Measurements from ENCODE around the gene POLR3K. TPM values are rescaled to one million over a fixed set of nuclear protein-coding genes. Genes with fewer than 3 reads are reported as not detected.
A peak's percentile ranks its signal among the peaks of the same experiment; 100 is the strongest.

Gene POLR3K
- total RNA-seq, 1 experiment from 2014 or later = 22.7 TPM

DNA sequence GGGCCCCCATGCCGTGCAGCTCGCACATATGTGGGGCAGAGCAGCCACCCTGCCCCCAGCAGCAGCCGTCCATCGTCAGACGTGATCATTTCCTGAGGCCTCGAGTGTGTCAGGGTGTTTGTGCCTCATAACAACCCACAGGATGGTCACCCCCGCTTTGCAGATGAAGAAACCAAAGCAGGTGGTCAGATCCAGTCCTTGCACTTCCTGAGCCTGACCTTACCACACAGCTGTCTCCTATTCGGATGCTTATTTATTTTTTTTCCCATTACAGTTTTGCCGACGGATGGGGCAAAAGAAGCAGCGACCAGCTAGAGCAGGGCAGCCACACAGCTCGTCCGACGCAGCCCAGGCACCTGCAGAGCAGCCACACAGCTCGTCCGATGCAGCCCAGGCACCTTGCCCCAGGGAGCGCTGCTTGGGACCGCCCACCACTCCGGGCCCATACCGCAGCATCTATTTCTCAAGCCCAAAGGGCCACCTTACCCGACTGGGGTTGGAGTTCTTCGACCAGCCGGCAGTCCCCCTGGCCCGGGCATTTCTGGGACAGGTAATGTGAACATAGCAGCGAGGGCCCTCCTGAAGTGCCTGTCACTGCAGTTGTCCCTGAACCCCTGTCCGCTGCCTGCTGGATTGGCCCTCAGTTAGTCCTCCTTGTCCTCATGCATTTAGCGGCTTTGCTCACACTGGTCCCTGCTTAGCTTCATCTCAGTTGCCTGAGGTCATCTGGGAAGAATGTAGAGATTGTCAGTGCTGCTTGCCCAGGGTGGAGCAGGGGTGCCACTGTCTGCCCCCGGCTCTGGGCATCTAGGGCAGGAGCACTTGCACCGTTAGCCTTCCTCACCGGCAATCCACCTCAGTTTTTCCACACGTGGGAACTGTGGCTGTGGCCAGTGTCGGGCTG, 26.0 kb upstream of the POLR3K start:
- intact Hi-C loops (cut with micrococcal nuclease) = no loop called here
- ChIA-PET POLR2A (no interaction called here), RAD21 (ENCODE audit: low non-redundant PET in 1 of 2, low total read pairs in 2 of 2, uncharacterized antibody in 2 of 2, unreplicated experiment in 2 of 2) (no interaction called here), CTCF (no interaction called here)
- Histone ChIP-seq H3K9me3 (ENCODE audit: control insufficient read depth in 1 of 2, insufficient read depth in 1 of 2, low read depth in 1 of 2, low read length in 2 of 2) (no peaks in the 10 kb centered on the region), H2AFZ (ENCODE audit: low read depth, low read length, poor library complexity, severe bottlenecking) (no peak overlapping the region), H3K4me2 (ENCODE audit: low read length) (peak overlapping the region; percentile 80), H3K27me3 (ENCODE audit: insufficient read depth, low read length) (no peaks in the 10 kb centered on the region), H3K79me2 (ENCODE audit: insufficient read depth, low read length) (0 out of 2 replicates have a peak, but pooled peaks cover 4% of the 10 kb centered on the region), H3K36me3 (ENCODE audit: control insufficient read depth in 1 of 2, insufficient read depth in 2 of 2, low read length in 2 of 2) (no peaks in the 10 kb centered on the region), H3K9me2 (ENCODE audit: insufficient read depth) (no peaks in the 10 kb centered on the region), H3K27ac (ENCODE audit: low read depth, low read length) (no peak overlapping the region), H3K9ac (ENCODE audit: low read length) (peak overlapping the region; percentile 71), H4K20me1 (ENCODE audit: insufficient read depth) (no peaks in the 10 kb centered on the region), H3K4me1 (ENCODE audit: control insufficient read depth in 1 of 2, insufficient read depth in 2 of 2, low read length in 2 of 2) (peaks cover 18 to 24% of the 10 kb centered on the region in 2 experiments), H3K4me3 (replicated peaks in 1 of 2; ENCODE audit: low read depth in 1 of 2, low read length in 2 of 2) (peak overlapping the region; percentile 62 to 68)
- BruUV-seq (replicated peaks) = no TSS peak
- DNase-seq (ENCODE audit: low read depth, low spot score) = no peak
- no peak for TF ChIP-seq EZH2 (IDR thresholded peaks at IDR 0.05)
- no peak for TF ChIP-seq ELF1 (IDR thresholded peaks at IDR 0.05; ENCODE audit: borderline replicate concordance, low read depth)
- no peak for TF ChIP-seq CEBPB (IDR thresholded peaks at IDR 0.05; ENCODE audit: low read depth)
- no peak for TF ChIP-seq SP1 (IDR thresholded peaks at IDR 0.05; ENCODE audit: low read depth)
- TF ChIP-seq, protein P1, sequence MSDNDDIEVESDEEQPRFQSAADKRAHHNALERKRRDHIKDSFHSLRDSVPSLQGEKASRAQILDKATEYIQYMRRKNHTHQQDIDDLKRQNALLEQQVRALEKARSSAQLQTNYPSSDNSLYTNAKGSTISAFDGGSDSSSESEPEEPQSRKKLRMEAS (IDR thresholded peaks at IDR 0.05) = no peak
- no peak for TF ChIP-seq ZNF274 (IDR thresholded peaks at IDR 0.05; ENCODE audit: low read depth, low read length)
- no peak for TF ChIP-seq EZH2phosphoT487 (IDR thresholded peaks at IDR 0.05; ENCODE audit: borderline replicate concordance)
- TF ChIP-seq POLR2A (IDR thresholded peaks at IDR 0.05; ENCODE audit: borderline replicate concordance, extremely low read depth, insufficient read depth, insufficient read length) = no peak
- TF ChIP-seq RAD21 (IDR thresholded peaks at IDR 0.05; ENCODE audit: low read depth) = no peak
- no peak for ATAC-seq
